ENCODE measurements around the gene CHPF2.

CHPF2 gene

GRCh38 chr7:151235091-151235787 lies 3.0 kb downstream of the CHPF2 start:
- no peak for DNase-seq

- DNase-seq = no peak
Measured at GRCh38 chr7:151236406-151236805, 4.1 kb downstream of the CHPF2 start.

- DNase-seq = no peak
Measured at GRCh38 chr7:151237244-151238189, 5.2 kb downstream of the CHPF2 start.

GRCh38 chr7:151238190-151238810 lies 6.0 kb downstream of the CHPF2 start:
- no peak for DNase-seq

- DNase-seq = no peak
Measured at GRCh38 chr7:151238924-151239836, 6.9 kb downstream of the CHPF2 start.

- no peak for DNase-seq
Measured at GRCh38 chr7:151239837-151240459, 7.7 kb downstream of the CHPF2 start.

GRCh38 chr7:151240536-151240935 lies 8.3 kb downstream of the CHPF2 start:
- no peak for DNase-seq

- no peak for DNase-seq
Measured at GRCh38 chr7:151240942-151241754, 8.9 kb downstream of the CHPF2 start.

- no peak for DNase-seq
Measured at GRCh38 chr7:151241755-151242096, 9.4 kb downstream of the CHPF2 start.

- DNase-seq = no peak
Measured at GRCh38 chr7:151242159-151243044, 10.1 kb downstream of the CHPF2 start.

GRCh38 chr7:151243045-151243349 lies 10.7 kb downstream of the CHPF2 start:
- DNase-seq = no peak

- DNase-seq = peak in 1 of 2 experiments; percentile 37
Measured at GRCh38 chr7:151243408-151244195, 11.3 kb downstream of the CHPF2 start.

- peak; percentile 67 to 77 for DNase-seq
Measured at GRCh38 chr7:151244196-151244840, 12.0 kb downstream of the CHPF2 start.

- no peak for DNase-seq
Measured at GRCh38 chr7:151244841-151245346, 12.6 kb downstream of the CHPF2 start.

GRCh38 chr7:151245360-151246101 lies 13.2 kb downstream of the CHPF2 start:
- peak; percentile 62 to 66 for DNase-seq

GRCh38 chr7:151246102-151246850 lies 14.0 kb downstream of the CHPF2 start:
- DNase-seq = no peak

Data from activated CD4-positive, alpha-beta T cell treated with anti-CD3 and anti-CD28 coated beads, Interleukin-2, amount 50 U/mL, for 48 hours (primary cell).